ENCODE data around the gene LYSET.
"Not testable (repeated sequence)": the region's sequence is repeated elsewhere in the genome, so short reads cannot be mapped to it uniquely, and the experiment has no call there.

LYSET gene
- total RNA-seq = 10.5 to 93.3 (median 51.9) reads per million in 18 experiments

DNA sequence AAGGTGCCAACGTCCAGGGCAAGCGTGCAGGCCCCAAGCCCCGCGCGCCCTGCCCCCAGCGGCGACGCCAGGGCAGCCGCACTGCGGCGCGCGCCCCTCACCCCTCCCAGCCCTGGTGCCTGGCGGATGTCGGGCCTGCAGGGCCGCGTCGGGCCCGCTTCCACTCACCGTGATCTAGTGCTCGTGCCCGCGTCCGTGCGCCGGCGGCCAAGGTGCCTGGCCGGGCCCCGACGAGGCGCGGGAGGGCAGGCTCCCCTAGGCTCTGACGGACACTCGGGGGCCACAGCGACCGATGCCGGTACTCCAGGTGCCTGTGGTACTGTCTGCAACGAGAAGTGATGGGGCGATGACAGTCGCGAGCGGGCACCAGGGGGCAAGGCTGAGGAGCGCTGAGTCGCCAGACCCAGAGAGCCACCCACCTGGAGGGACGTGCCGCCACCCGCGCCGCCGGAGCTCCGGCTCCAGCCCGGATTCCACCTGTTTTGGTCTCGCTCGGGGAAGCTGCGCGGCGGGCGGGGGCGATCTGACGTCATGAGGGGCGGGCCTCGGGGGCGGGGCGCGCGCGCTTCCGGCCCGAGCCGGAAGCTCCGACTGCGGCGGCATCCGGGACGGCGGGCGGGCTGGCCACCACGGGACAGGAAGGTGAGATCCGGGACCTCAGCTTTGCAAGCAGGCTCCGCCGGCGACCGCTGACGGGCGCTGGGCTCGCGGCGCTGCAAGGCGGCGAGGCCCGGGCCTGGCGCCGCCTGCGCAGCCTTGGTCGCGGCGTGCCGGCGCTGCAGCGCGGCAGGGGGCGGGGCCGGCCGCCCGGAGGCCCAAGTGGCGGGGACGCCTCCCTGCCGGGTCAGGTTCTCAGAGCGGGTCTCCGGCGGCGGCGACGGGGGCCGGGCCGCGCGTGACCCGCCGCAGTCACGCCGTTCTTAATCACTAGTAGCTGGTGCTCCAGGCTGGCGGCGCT, at the start of gene LYSET, which contains the start of gene MOAP1:
TSS of gene LYSET (plus strand) at position 927 of the 958 bp plus-strand sequence. CDS start 89 bp downstream, outside the sequence.
TSS of gene MOAP1 (minus strand) at position 507 of the 958 bp plus-strand sequence. CDS start 655 bp downstream, outside the sequence.
- DNase-seq = peak; percentile 89 to 95

DNA sequence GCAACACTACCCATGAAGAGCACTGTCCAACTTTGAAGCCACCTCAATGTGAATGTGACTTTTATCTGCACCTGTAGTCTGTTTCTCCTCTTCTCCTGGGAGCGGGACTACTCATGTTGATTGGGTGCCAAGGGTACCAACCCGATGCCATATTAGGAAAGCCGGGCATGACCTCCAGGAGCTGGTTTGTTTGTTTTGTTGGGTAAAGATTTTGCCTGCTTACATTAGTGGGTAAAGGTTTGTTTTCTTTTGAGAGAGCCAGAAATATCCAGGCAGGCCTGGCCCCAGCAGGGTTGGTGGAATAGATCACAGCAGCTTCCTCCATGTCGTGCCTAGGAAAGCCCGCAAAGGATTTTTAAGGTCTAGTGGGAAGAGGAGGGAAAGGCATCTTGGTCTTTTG, 49.7 kb upstream of the LYSET start:
- no peak for DNase-seq

DNA sequence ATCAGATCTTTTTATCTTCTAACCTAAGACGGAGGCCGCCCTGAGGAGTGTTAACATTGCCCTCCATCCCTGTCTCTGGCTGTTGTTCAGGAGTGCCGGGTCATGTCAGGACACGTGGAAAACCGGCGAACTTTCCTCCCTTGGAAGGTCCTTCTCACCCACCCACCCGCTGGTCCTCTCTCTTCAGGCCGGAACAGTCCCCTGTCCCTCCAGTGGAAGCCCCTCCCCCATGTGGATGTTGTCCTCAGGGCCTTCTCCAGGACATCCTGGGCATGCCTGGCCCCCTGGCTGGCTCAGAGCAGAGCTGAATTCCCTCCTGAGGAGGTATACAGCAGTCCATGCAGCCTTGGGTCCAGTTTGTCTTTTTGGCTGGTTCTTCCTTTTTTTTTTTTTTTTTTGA, 49.1 kb upstream of the LYSET start:
- DNase-seq = no peak

GRCh38 chr14:93136508-93136907, 48.6 kb upstream of the LYSET start:
- peak; percentile 29 to 53 for DNase-seq

- no peak for DNase-seq
These were observed 47.3 kb upstream of the LYSET start for GRCh38 chr14:93137864-93138263.

GRCh38 chr14:93142854-93143652, 42.1 kb upstream of the LYSET start:
- no peak for DNase-seq

DNA sequence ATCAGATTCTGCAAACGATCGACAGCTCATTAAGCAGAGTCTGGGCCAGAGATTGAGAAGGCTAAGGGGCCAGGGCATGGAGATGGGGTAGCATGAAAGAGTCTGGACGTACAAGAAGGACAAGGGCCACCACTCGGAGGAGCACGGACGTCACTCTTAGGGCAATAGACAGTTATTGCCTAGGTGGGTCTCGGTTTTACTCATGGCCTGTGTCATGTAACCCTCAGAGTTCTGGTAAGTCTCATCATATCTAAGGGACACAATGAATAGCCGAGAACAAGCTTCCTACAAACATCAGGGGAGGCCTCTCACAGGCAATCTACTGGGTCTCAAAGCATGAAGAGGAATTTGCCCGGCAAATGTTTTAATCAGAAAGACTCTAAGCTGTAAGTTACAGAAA, 39.0 kb upstream of the LYSET start:
- DNase-seq = no peak

- no peak for DNase-seq
These were observed 36.1 kb upstream of the LYSET start for GRCh38 chr14:93148979-93149378.

DNA sequence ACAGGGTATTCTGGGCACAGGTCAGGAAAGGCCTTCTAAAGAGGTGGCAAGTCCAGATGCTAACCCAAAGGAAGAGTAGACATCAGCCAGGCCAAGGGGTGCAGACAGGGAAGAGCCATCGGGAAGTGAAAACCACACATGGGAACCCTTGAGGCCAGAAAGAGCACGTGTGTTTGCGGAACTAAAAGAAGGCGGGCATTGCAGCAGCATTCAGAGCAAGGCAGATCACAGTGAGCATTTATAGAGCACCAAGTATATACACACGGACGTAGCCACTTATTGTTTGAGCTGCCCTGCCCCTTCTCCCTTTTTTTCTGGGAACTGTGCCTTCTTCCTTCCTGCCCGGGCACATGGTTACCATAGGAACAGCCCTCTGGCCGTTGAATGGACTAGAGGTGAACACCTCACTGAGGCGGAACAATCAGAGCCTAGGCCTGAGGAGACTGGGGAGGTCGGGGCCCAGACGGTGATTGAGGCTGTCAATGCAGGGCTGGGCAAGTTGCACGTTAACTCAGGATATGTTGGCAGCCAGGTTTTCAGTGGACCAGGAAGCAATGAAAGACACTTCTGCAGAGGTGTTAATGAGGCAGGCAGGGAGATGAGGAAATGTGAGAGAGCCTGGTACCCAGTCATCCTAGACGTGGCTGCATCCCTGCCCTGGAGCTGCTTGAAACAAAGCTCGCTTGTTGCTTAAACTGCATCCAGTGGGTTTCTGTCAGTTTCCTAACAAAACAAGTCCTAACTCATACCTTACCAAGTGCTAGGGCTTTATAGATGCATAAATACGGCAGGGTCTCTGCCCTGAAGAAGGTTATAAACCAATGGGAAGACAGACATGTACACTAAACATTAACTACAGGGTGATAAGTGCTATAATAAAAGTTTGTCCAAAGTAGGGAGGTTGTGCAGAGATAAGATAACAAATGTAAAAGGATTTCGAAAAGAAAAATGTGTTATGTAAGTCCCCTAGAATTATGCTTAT, 34.6 kb upstream of the LYSET start:
- DNase-seq = peak; percentile 77 to 89

GRCh38 chr14:93153121-93153520, 32.0 kb upstream of the LYSET start:
- peak; percentile 52 to 63 for DNase-seq

- DNase-seq = no peak
These were observed 29.4 kb upstream of the LYSET start for GRCh38 chr14:93155667-93156066.

DNA sequence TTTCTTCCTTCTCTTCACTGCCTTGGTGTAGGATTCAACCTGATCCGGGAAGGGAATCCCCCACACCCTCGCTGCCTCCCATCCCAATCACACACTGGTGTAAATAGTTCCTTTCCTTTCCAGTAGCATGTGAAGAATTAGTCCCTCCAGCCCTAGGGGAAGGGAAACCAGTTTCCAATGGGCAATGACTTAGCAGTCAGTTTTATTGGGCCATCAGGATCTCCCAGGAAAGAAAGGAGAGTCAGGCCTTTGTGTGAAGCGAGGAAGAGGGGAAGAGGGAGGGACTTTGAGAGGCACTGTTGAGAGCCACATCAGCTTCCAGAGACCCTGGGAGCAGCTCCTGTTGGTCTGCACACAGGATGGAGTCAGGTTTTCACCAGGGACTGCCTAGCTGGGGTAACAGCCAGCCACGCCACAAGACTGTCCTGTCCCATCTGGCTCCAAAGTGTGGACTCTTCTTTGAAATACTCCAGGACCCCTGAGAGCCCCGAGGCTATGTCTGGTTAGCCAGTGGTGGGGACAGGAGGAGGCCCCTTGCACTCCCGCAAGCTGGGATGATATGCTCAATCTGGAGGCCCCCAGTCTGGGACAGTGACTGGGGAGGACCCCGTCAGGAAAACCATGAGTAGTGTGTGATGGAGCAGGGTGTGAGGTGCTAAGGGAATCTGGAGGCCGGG, 28.3 kb upstream of the LYSET start:
- DNase-seq = no peak

- not testable (repeated sequence) for DNase-seq
These were observed 26.8 kb upstream of the LYSET start for GRCh38 chr14:93158349-93158748.

DNA sequence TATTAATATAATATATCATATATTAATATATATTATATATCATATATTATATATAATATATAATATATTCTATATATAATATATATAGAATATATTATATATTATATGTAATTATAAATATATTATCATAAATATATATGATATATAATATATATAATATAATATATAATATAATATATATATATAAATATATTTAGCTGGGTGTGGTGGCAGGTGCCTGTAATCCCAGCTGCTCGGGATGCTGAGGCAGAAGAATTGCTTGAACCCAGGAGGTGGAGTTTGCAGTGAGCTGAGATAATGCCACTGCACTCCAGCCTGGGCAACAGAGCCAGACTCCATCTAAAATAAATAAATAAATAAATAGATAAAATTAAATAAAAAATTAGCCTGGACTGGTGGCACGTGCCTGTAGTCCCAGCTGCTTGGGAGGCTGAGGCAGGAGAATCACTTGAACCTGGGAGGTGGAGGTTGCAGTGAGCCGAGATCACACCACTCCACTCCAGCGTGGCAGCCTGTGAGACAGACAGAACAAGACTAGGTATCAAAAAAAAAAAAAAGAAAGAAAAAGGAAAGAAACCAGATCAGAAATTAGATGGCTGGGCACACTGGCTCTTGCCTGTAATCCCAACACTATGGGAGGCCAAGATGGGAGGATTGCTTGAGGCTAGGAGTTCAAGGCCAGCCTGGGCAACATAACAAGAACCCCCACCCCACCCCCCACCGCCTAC, 25.3 kb upstream of the LYSET start:
- not testable (repeated sequence) for DNase-seq

DNA sequence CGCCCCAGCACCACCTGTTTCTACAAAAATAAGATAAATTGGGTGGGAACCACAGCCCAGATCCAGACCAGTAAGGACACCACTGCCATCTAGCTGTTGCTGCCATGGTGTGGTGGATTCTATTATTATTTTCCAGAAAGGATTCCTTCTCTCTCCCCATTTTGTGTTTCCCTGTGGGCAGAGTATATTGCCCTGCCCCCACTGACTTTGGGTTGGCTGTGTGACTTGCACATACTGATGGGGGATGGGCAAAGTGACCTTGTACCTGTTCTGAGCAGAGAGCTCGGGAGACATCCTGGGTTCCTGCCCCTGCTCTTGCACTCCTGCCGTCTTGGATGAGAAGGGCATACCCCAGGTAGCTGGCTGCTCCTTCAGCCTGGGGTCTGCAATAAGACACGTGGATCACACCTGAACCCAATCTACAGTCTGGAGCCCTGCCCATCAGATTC, 24.7 kb upstream of the LYSET start:
- DNase-seq = peak in 1 of 2 donors; percentile 37

GRCh38 chr14:93161411-93161940, 23.6 kb upstream of the LYSET start:
- DNase-seq = no peak

DNA sequence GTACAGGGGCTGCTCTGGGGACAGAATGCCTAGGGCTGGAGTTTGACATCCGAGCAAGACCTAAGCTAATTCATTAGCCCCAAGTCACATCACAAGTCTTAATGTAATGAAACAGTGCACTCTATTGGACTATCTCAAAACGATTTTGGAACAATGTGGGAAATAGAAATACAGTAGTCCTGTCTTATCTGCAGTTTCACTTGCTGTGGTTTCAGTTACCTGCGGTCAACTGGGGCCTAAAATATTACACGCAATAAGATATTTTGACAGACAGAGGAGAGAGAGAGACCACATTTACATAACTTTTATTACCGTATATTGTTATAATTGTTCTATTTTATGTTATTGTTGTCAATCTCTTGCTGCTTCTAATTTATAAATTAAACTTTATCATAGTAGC, 21.6 kb upstream of the LYSET start:
- DNase-seq = no peak

- DNase-seq = not testable (repeated sequence)
These were observed 19.5 kb upstream of the LYSET start for GRCh38 chr14:93165271-93166265.

DNA sequence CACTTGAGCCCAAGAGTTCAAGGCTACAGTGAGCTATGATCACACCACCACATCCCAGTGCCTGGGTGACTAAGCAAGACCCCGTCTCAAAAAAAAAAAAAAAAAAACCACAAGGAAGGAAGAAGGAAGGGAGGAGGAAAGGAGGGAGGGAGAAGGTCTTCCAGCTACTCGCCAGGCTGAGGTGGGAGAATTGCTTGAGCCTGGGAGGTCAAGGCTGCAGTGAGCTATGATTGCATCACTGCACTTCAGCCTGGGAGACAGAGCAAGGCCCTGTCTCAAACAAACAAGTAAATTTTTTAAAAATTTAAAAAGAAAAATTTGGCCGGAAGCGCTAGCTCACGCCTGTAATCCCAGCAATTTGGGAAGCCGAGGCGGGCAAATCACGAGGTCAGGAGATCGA, 16.5 kb upstream of the LYSET start:
- DNase-seq = not testable (repeated sequence)
